Renal cortical epithelial cell (primary cell): Measurements from ENCODE around the gene RAB11B. TPM values are rescaled to one million over a fixed set of nuclear protein-coding genes. Genes with fewer than 3 reads are reported as not detected.
"Not testable (repeated sequence)": the region's sequence is repeated elsewhere in the genome, so short reads cannot be mapped to it uniquely, and the experiment has no call there.

Source experiments
- DNase-seq: peaks from one replicate; pipeline ENCODE4 v3.0.0-alpha.2; 2011; ENCODE audit warnings: low read depth
- total RNA-seq: library from RNA; depleted of rRNA; stranded (reverse); fragments of >200 nt; gene quantifications from 2 replicates; pipeline ENCODE4 v1.2.3, GENCODE V29; 2014

RAB11B gene
- total RNA-seq, 1 donor from 2014 or later, result 151 TPM

GRCh38 chr19:8393871-8394250 lies 3.7 kb downstream of the RAB11B start:
- no peak for DNase-seq

- DNase-seq, result no peak
Observed at GRCh38 chr19:8395621-8396082, 5.5 kb downstream of the RAB11B start.

- DNase-seq, result no peak
Observed at GRCh38 chr19:8396185-8396562, 6.0 kb downstream of the RAB11B start.

- DNase-seq, result no peak
Observed at GRCh38 chr19:8396563-8397203, 6.5 kb downstream of the RAB11B start.

GRCh38 chr19:8397271-8397670 lies 7.1 kb downstream of the RAB11B start:
- no peak for DNase-seq

- no peak for DNase-seq
Observed at GRCh38 chr19:8397746-8398310, 7.7 kb downstream of the RAB11B start.

GRCh38 chr19:8398311-8398771 lies 8.2 kb downstream of the RAB11B start:
- DNase-seq, result peak; percentile 38

- no peak for DNase-seq
Observed at GRCh38 chr19:8399681-8400188, 9.6 kb downstream of the RAB11B start.

GRCh38 chr19:8401981-8402411 lies 11.8 kb downstream of the RAB11B start:
- no peak for DNase-seq

- no peak for DNase-seq
Observed at GRCh38 chr19:8403098-8403819, 13.1 kb downstream of the RAB11B start.

GRCh38 chr19:8403820-8404109 lies 13.6 kb downstream of the RAB11B start:
- no peak for DNase-seq

GRCh38 chr19:8404391-8405151 lies 14.4 kb downstream of the RAB11B start:
- no peak for DNase-seq

GRCh38 chr19:8410718-8411117 lies 20.6 kb downstream of the RAB11B start:
- not testable (repeated sequence) for DNase-seq

GRCh38 chr19:8412783-8413628 lies 22.8 kb downstream of the RAB11B start, which contains the start of gene MARCHF2:
Gene MARCHF2 (plus strand): TSS chr19:8413305. CDS start chr19:8421841, 8,536 bp downstream.
- DNase-seq, result peak; percentile 89

GRCh38 chr19:8413629-8413995 lies 23.5 kb downstream of the RAB11B start:
- no peak for DNase-seq

- DNase-seq, result no peak
Observed at GRCh38 chr19:8416796-8417195, 26.6 kb downstream of the RAB11B start.

GRCh38 chr19:8421484-8422461 lies 31.6 kb downstream of the RAB11B start:
- DNase-seq, result no peak

- peak; percentile 97 for DNase-seq
Observed at GRCh38 chr19:8423817-8424223, 33.7 kb downstream of the RAB11B start.

GRCh38 chr19:8425331-8425730 lies 35.2 kb downstream of the RAB11B start:
- not testable (repeated sequence) for DNase-seq

GRCh38 chr19:8426283-8426682 lies 36.1 kb downstream of the RAB11B start:
- no peak for DNase-seq
